K562 (cell line): ENCODE results near the gene FBXW7. TPM values are rescaled to one million over a fixed set of nuclear protein-coding genes. Genes with fewer than 3 reads are reported as not detected.
A peak's percentile ranks its signal among the peaks of the same experiment; 100 is the strongest.

Experiments used
- ARID3A ChIP-seq: IDR thresholded peaks from 2 replicates; pipeline ENCODE4 v1.6.1; 2012; ENCODE audit warnings: low read depth, low read length, improper control_type of control experiment, borderline replicate concordance
- ATF6 ChIP-seq: sonication (generic); formaldehyde crosslinking; IDR thresholded peaks from 2 replicates; pipeline ENCODE4 v1.4.0; 2020; ENCODE audit warnings: mild to moderate bottlenecking, missing genetic modification reagents
- BHLHE40 ChIP-seq: IDR thresholded peaks from 2 replicates; pipeline ENCODE4 v1.6.1; 2011; ENCODE audit warnings: low read length, improper control_type of control experiment
- BRD4 ChIP-seq: fragments of 200-600 bp; sonication (generic); IDR thresholded peaks from 2 replicates; pipeline ENCODE4 v1.6.1; 2017; ENCODE audit warnings: inconsistent platforms
- CTCFL ChIP-seq: IDR thresholded peaks from 2 replicates; pipeline ENCODE4 v1.6.1; 2011; ENCODE audit warnings: borderline replicate concordance, low read depth, mild to moderate bottlenecking, moderate library complexity, low read length; ENCODE audit not compliant: insufficient read depth, poor library complexity, severe bottlenecking
- MCM5 ChIP-seq: fragments of 450-650 bp; IDR thresholded peaks from 2 replicates; pipeline ENCODE4 v1.6.1; 2016; ENCODE audit warnings: low read depth
- TSHZ1 ChIP-seq: fragments of 250-450 bp; sonication (Bioruptor Pico); IDR thresholded peaks from 2 replicates; pipeline ENCODE4 v1.4.0; 2020; ENCODE audit warnings: mild to moderate bottlenecking, moderate library complexity
- ZNF318 ChIP-seq, 2 experiments: fragments of 450-650 bp; IDR thresholded peaks; 2 replicates each; pipeline ENCODE4 v1.6.1; 2016; ENCODE audit warnings: mild to moderate bottlenecking in 2 of 2, borderline replicate concordance in 1 of 2, low read depth in 1 of 2, moderate library complexity in 1 of 2
- polyA plus RNA-seq, 8 experiments: library from polyadenylated mRNA; depleted of rRNA in 4 of 8; stranded (reverse) in 5 of 8; unstranded in 3 of 8; fragments of >200 nt; fragmentation: Nextera tagmentation in 2 of 8; fragmentation: Illumina TruSeq in 1 of 8; extraction: Ambion mirVana in 2 of 8; extraction: Trizol in 1 of 8; gene quantifications; 2 replicates each; pipeline versions ENCODE4 v1.2.1 to v1.2.3, GENCODE V29; 2011 to 2014; ENCODE audit warnings: inconsistent platforms in 1 of 8, missing spikeins in 1 of 8
- total RNA-seq, 7 experiments: library from RNA; depleted of rRNA in 6 of 7; stranded (reverse); fragments of >200 nt in 6 of 7; fragmentation: Illumina TruSeq in 2 of 7; extraction: Trizol in 2 of 7; gene quantifications; 2 replicates each; pipeline versions ENCODE4 v1.2.1 to v1.2.3, GENCODE V29; 2011 to 2021; ENCODE audit warnings: low replicate concordance in 1 of 7

The FBXW7 gene
- total and polyA plus RNA-seq, 9 of the 15 experiments (the other 6 are each of a cell fraction or from before 2014, with no cell fraction given), result 6.8 to 44.2 (median 16.4) TPM

GRCh38 chr4:152535903-152536544 is at the start of gene FBXW7 (continued):
- TF ChIP-seq TSHZ1 (no peak), ATF6 (CRISPR knock-in tag) (no peak), ZNF318 (IDR thresholded peaks at IDR 0.05; ENCODE audit: borderline replicate concordance in 1 of 2, low read depth in 1 of 2) (no peak), MCM5 (no peak), CTCFL (no peak), ARID3A (no peak), BHLHE40 (0 out of 2 replicates have a peak, but pooled peaks have one; percentile 15), BRD4 (no peak)
